GM23248 (cell line): Measurements from ENCODE around the gene CD96. TPM values are rescaled to one million over a fixed set of nuclear protein-coding genes. Genes with fewer than 3 reads are reported as not detected.

Experiments
- DNase-seq: peaks from one replicate; pipeline ENCODE4 v3.0.0-alpha.2; 2015
- H2AFZ ChIP-seq: fragments of 200-600 bp; sonication (generic); 2 replicates; pipeline ENCODE4 v1.6.1; 2016; ENCODE audit warnings: antibody characterized with exemption
- H3F3A ChIP-seq: fragments of 200-600 bp; sonication (generic); 2 replicates; pipeline ENCODE4 v1.6.1; 2016; ENCODE audit warnings: mild to moderate bottlenecking, antibody characterized with exemption, mixed run types; ENCODE audit not compliant: insufficient read depth
- H3K27ac ChIP-seq: fragments of 200-600 bp; sonication (generic); 2 replicates; pipeline ENCODE4 v1.5.1; 2016; ENCODE audit warnings: mild to moderate bottlenecking
- H3K27me3 ChIP-seq: fragments of 200-600 bp; sonication (generic); replicated peaks from 2 replicates; pipeline ENCODE4 v1.6.1; 2016; ENCODE audit warnings: mild to moderate bottlenecking; ENCODE audit not compliant: insufficient read depth
- H3K36me3 ChIP-seq: fragments of 200-600 bp; sonication (generic); 2 replicates; pipeline ENCODE4 v1.6.1; 2016; ENCODE audit warnings: low read depth, mild to moderate bottlenecking
- H3K4me1 ChIP-seq: fragments of 200-600 bp; sonication (generic); 2 replicates; pipeline ENCODE4 v1.6.1; 2016; ENCODE audit warnings: mild to moderate bottlenecking; ENCODE audit not compliant: insufficient read depth
- H3K4me2 ChIP-seq: fragments of 200-600 bp; sonication (generic); one replicate; pipeline ENCODE4 v1.6.1; 2016; ENCODE audit warnings: mild to moderate bottlenecking; ENCODE audit not compliant: unreplicated experiment
- H3K4me3 ChIP-seq: fragments of 200-600 bp; sonication (generic); 2 replicates; pipeline ENCODE4 v1.5.1; 2016; ENCODE audit warnings: mild to moderate bottlenecking
- H3K79me2 ChIP-seq: fragments of 200-600 bp; sonication (generic); 2 replicates; pipeline ENCODE4 v1.6.1; 2016; ENCODE audit warnings: mild to moderate bottlenecking; ENCODE audit not compliant: insufficient read depth
- H3K9ac ChIP-seq: fragments of 200-600 bp; sonication (generic); 2 replicates; pipeline ENCODE4 v1.6.1; 2016; ENCODE audit warnings: mild to moderate bottlenecking
- H3K9me2 ChIP-seq: fragments of 200-600 bp; sonication (generic); 2 replicates; pipeline ENCODE4 v1.6.1; 2016; ENCODE audit warnings: mixed run types, mild to moderate bottlenecking, moderate library complexity; ENCODE audit not compliant: insufficient read depth
- H3K9me3 ChIP-seq: fragments of 200-600 bp; sonication (generic); one replicate; pipeline ENCODE4 v1.6.1; 2017; ENCODE audit warnings: low read depth
- H4K20me1 ChIP-seq: fragments of 200-600 bp; sonication (generic); 2 replicates; pipeline ENCODE4 v1.6.0; 2016; ENCODE audit not compliant: insufficient read depth
- EZH2 ChIP-seq: fragments of 200-600 bp; sonication (generic); IDR thresholded peaks from 2 replicates; pipeline ENCODE4 v1.6.1; 2018; ENCODE audit warnings: antibody characterized with exemption, mild to moderate bottlenecking; ENCODE audit not compliant: insufficient read depth, poor library complexity, severe bottlenecking
- EZH2phosphoT487 ChIP-seq: fragments of 200-600 bp; sonication (generic); IDR thresholded peaks from 2 replicates; pipeline ENCODE4 v1.6.1; 2018; ENCODE audit warnings: antibody characterized with exemption, moderate library complexity, mild to moderate bottlenecking, low read depth; ENCODE audit not compliant: insufficient read depth
- WGBS, 2 experiments: methylation state at CpG; one replicate each; pipeline ENCODE4 v1.1.6; 2015 to 2017; ENCODE audit warnings: low lambda C conversion rate in 2 of 2, low coverage in 1 of 2; ENCODE audit errors: missing lambda C conversion rate in 2 of 2; 5-methylcytosine and 5-hydroxymethylcytosine counted together
- in situ Hi-C: fragments of 300-500 bp; cut with MboI; formaldehyde crosslinking; loops from 2 replicates; pipeline ENCODE4 v1.15.0; 2020
- polyA plus RNA-seq: library from polyadenylated mRNA; unstranded; fragments of >200 nt; fragmentation: Nextera tagmentation; extraction: Ambion mirVana; gene quantifications from 2 replicates; pipeline ENCODE4 v1.2.1, GENCODE V29; 2016
- total RNA-seq: library from RNA; depleted of rRNA; stranded (reverse); fragments of >200 nt; shearing (Covaris generic); gene quantifications from 2 replicates; pipeline ENCODE4 v1.2.3, GENCODE V29; 2014

The CD96 gene
- total and polyA plus RNA-seq, 2 experiments from 2014 or later, result not detected

DNA sequence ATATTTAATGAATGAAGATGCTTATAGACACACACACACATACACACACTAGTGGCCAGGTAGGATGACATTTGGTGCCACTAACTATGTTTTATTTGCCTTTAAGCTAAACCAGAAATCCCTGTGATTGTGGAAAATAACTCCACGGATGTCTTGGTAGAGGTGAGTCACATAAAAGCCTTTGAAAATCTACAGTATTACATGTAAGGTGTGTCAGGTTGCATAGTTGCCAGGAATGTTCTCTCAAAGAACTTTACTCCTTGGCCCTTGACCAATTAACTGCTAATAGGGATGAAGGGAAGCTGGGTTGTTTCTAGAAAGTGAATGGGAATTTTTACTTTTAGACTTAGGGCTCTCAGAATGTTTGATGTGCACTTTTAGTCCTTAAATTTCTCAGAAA is 43.2 kb downstream of the CD96 start:
- in situ Hi-C loops, result no loop called here
- Histone ChIP-seq H3F3A (peaks cover 14% of the 10 kb centered on the region), H3K9ac (no peak overlapping the region), H3K4me3 (no peak overlapping the region), H3K9me2 (no peaks in the 10 kb centered on the region), H3K79me2 (no peaks in the 10 kb centered on the region), H3K36me3 (no peaks in the 10 kb centered on the region), H3K4me2 (no peak overlapping the region), H4K20me1 (no peaks in the 10 kb centered on the region), H3K27me3 (no peaks in the 10 kb centered on the region), H2AFZ (no peak overlapping the region), H3K9me3 (no peaks in the 10 kb centered on the region), H3K4me1 (peaks cover 38% of the 10 kb centered on the region), H3K27ac (no peak overlapping the region)
- DNase-seq, result peak; percentile 20
- WGBS, 2 experiments, result 28 to 29% methylated on average over 1 of the region's 1 CpG
- no peak for TF ChIP-seq EZH2
- TF ChIP-seq EZH2phosphoT487, result no peak

- H3K27me3 ChIP-seq, result no peaks in the 10 kb centered on the region
- 0 out of 2 replicates have a peak, but pooled peaks cover 6% of the 10 kb centered on the region for H3F3A ChIP-seq
- no peak overlapping the region for H3K4me2 ChIP-seq
- H3K9me3 ChIP-seq, result no peaks in the 10 kb centered on the region
- no peak overlapping the region for H3K27ac ChIP-seq
- H3K9me2 ChIP-seq, result no peaks in the 10 kb centered on the region
- peak; percentile 34 for DNase-seq
- no peaks in the 10 kb centered on the region for H4K20me1 ChIP-seq
- H3K79me2 ChIP-seq, result no peaks in the 10 kb centered on the region
- no peak overlapping the region for H3K4me3 ChIP-seq
- H3K9ac ChIP-seq, result no peak overlapping the region
- no peaks in the 10 kb centered on the region for H3K36me3 ChIP-seq
- TF ChIP-seq EZH2, result no peak
- TF ChIP-seq EZH2phosphoT487, result no peak
- no peak overlapping the region for H2AFZ ChIP-seq
- peaks cover 46% of the 10 kb centered on the region for H3K4me1 ChIP-seq
- in situ Hi-C loops, result no loop called here
These were observed 46.5 kb downstream of the CD96 start for GRCh38 chr3:111588527-111588926.

- TF ChIP-seq EZH2phosphoT487, result no peak
- no peak for TF ChIP-seq EZH2
- Histone ChIP-seq H3K27me3 (no peaks in the 10 kb centered on the region), H3K36me3 (no peaks in the 10 kb centered on the region), H3K9me3 (no peaks in the 10 kb centered on the region), H3K79me2 (no peaks in the 10 kb centered on the region), H3K27ac (no peak overlapping the region), H3F3A (peaks cover 11% of the 10 kb centered on the region), H3K4me2 (no peak overlapping the region), H3K9me2 (no peaks in the 10 kb centered on the region), H2AFZ (no peak overlapping the region), H3K9ac (no peak overlapping the region), H4K20me1 (no peaks in the 10 kb centered on the region), H3K4me3 (no peak overlapping the region), H3K4me1 (peaks cover 56% of the 10 kb centered on the region)
- DNase-seq, result peak; percentile 43
- in situ Hi-C loops, result no loop called here
- WGBS, 2 experiments, result 35 to 42% methylated on average over 2 of the region's 2 CpGs
These were observed 47.5 kb downstream of the CD96 start for GRCh38 chr3:111589303-111590142.

- H3K4me1 ChIP-seq, result peaks cover 61% of the 10 kb centered on the region
- 53 to 61% methylated on average over 1 of the region's 1 CpG for WGBS, 2 experiments
- H3K9me3 ChIP-seq, result no peaks in the 10 kb centered on the region
- H3K9ac ChIP-seq, result no peak overlapping the region
- no peak overlapping the region for H3K27ac ChIP-seq
- H3K36me3 ChIP-seq, result no peaks in the 10 kb centered on the region
- H3K9me2 ChIP-seq, result no peaks in the 10 kb centered on the region
- no peak overlapping the region for H3K4me2 ChIP-seq
- H3F3A ChIP-seq, result peaks cover 17% of the 10 kb centered on the region
- in situ Hi-C loops, result no loop called here
- no peak overlapping the region for H3K4me3 ChIP-seq
- no peaks in the 10 kb centered on the region for H3K79me2 ChIP-seq
- H3K27me3 ChIP-seq, result no peaks in the 10 kb centered on the region
- no peak overlapping the region for H2AFZ ChIP-seq
- TF ChIP-seq EZH2, result no peak
- TF ChIP-seq EZH2phosphoT487, result no peak
- no peaks in the 10 kb centered on the region for H4K20me1 ChIP-seq
- DNase-seq, result no peak
These were observed 48.1 kb downstream of the CD96 start for GRCh38 chr3:111590143-111590491.
